ENCODE measurements around the gene RRP15. TPM values are rescaled to one million over a fixed set of nuclear protein-coding genes. Genes with fewer than 3 reads are reported as not detected.

The RRP15 gene
- total RNA-seq, 1 donor from 2014 or later = 28.4 TPM

DNA sequence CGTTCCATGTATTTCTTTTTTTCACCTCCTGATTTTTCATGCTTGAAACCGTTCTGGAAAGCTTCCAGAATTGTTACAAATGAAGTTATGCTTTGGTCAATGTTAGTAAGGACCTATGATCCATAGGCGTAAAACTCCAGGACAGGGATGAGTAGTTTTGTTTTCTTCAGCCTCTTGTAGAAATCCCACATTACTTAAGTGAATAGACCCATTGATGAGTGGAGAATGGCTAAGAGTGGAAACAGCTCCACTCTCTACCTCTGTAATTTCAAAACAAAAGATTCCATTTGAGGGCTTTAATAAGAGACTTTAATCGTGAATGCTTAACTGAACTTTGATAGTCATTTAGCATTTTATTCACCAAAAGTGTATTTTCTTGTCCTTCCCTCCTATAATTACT, 57.0 kb downstream of the RRP15 start:
- H3K27me3 ChIP-seq (ENCODE audit: insufficient read depth, low read length) = no peaks in the 10 kb centered on the region
- DNase-seq (ENCODE audit: low read depth) (no peak), FAIRE-seq (no peak)
- TF ChIP-seq EZH2 (IDR thresholded peaks at IDR 0.05; ENCODE audit: insufficient read depth, low read length) (no peak), CTCF (IDR thresholded peaks at IDR 0.05; ENCODE audit: insufficient read depth, low read depth, low read length) (no peak)
- peaks cover 8% of the 10 kb centered on the region for H3K4me1 ChIP-seq (ENCODE audit: insufficient read depth, low read length)
- Mint-ChIP-seq H3K27me3 (ENCODE audit: low read depth, unreplicated experiment) (no peaks in the 10 kb centered on the region), H3K9me3 (ENCODE audit: unreplicated experiment) (no peaks in the 10 kb centered on the region), H3K4me3 (ENCODE audit: unreplicated experiment) (no peak overlapping the region), H3K36me3 (ENCODE audit: low read depth, unreplicated experiment) (peaks cover 6% of the 10 kb centered on the region), H3K27ac (ENCODE audit: unreplicated experiment) (no peak overlapping the region), H3K4me1 (ENCODE audit: low read depth, unreplicated experiment) (peaks cover 22% of the 10 kb centered on the region)
- no peak overlapping the region for H3K4me2 ChIP-seq (ENCODE audit: low read length)
- H3K9me3 ChIP-seq (ENCODE audit: insufficient read depth, low read depth, low read length) = no peaks in the 10 kb centered on the region
- no peak overlapping the region for H3K9ac ChIP-seq (ENCODE audit: low read length)
- H3K27ac ChIP-seq (ENCODE audit: low read depth, low read length) = no peak overlapping the region
- no peak overlapping the region for H2AFZ ChIP-seq (ENCODE audit: low read depth, low read length)
- H3K79me2 ChIP-seq (ENCODE audit: insufficient read depth, low read length) = peaks cover 35% of the 10 kb centered on the region
- no peaks in the 10 kb centered on the region for H3K36me3 ChIP-seq (ENCODE audit: insufficient read depth, low read length)
- no peak overlapping the region for H3K4me3 ChIP-seq (ENCODE audit: insufficient read depth, low read depth, low read length)
- H4K20me1 ChIP-seq (ENCODE audit: insufficient read depth, low read length) = peaks cover 4% of the 10 kb centered on the region

- Histone ChIP-seq H3K27ac (ENCODE audit: low read depth, low read length) (peak within 1 kb of the TSS; percentile 91), H3K4me3 (ENCODE audit: insufficient read depth, low read depth, low read length) (peak within 1 kb of the TSS; percentile 96), H3K4me2 (ENCODE audit: low read length) (peak within 1 kb of the TSS; percentile 94), H3K79me2 (ENCODE audit: insufficient read depth, low read length) (peaks cover 64% of the 10 kb centered on the region), H3K9ac (ENCODE audit: low read length) (peak within 1 kb of the TSS; percentile 99), H3K4me1 (ENCODE audit: insufficient read depth, low read length) (peaks cover 8% of the 10 kb centered on the region), H2AFZ (ENCODE audit: low read depth, low read length) (peak within 1 kb of the TSS; percentile 57), H3K36me3 (ENCODE audit: insufficient read depth, low read length) (no peaks in the 10 kb centered on the region), H3K27me3 (ENCODE audit: insufficient read depth, low read length) (no peaks in the 10 kb centered on the region), H4K20me1 (ENCODE audit: insufficient read depth, low read length) (peaks cover 20% of the 10 kb centered on the region), H3K9me3 (ENCODE audit: insufficient read depth, low read depth, low read length) (no peaks in the 10 kb centered on the region)
- peak; percentile 94 for DNase-seq (ENCODE audit: low read depth)
- Mint-ChIP-seq H3K36me3 (ENCODE audit: low read depth, unreplicated experiment) (peaks cover 17% of the 10 kb centered on the region), H3K27me3 (ENCODE audit: low read depth, unreplicated experiment) (no peaks in the 10 kb centered on the region), H3K4me1 (ENCODE audit: low read depth, unreplicated experiment) (peaks cover 14% of the 10 kb centered on the region), H3K9me3 (ENCODE audit: unreplicated experiment) (no peaks in the 10 kb centered on the region), H3K4me3 (ENCODE audit: unreplicated experiment) (no peak within 1 kb of the TSS), H3K27ac (ENCODE audit: unreplicated experiment) (peak within 1 kb of the TSS; percentile 99)
- no peak for FAIRE-seq
- TF ChIP-seq EZH2 (IDR thresholded peaks at IDR 0.05; ENCODE audit: insufficient read depth, low read length) = no peak
- no peak for TF ChIP-seq CTCF (IDR thresholded peaks at IDR 0.05; ENCODE audit: insufficient read depth, low read depth, low read length)
Measured at GRCh38 chr1:218344814-218345672, 60.0 kb downstream of the RRP15 start, which contains the start of gene TGFB2. TSS of gene TGFB2 (plus strand) at chr1:218345336. CDS start at chr1:218346702, 1,366 bp downstream.
